ENCODE results near the gene STIM1.

DNA sequence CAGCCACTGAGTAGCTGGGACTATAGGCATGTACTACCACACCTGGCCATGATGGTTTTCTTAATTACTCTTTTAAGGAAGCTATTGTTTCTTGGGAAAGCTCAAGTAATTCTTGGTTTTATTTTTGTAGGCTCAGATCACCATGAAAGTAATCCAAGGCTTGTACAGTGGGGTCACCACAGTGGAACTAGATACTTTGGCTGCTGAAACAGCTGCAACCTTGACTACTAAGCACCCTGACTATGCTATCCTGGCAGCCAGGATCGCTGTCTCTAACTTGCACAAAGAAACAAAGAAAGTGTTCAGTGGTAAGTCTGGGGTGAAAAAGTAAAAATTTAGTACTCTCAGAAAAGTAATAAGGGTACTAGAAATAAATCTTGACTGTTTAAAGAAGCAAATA, 250.5 kb downstream of the STIM1 start:
- TF ChIP-seq, protein P1, sequence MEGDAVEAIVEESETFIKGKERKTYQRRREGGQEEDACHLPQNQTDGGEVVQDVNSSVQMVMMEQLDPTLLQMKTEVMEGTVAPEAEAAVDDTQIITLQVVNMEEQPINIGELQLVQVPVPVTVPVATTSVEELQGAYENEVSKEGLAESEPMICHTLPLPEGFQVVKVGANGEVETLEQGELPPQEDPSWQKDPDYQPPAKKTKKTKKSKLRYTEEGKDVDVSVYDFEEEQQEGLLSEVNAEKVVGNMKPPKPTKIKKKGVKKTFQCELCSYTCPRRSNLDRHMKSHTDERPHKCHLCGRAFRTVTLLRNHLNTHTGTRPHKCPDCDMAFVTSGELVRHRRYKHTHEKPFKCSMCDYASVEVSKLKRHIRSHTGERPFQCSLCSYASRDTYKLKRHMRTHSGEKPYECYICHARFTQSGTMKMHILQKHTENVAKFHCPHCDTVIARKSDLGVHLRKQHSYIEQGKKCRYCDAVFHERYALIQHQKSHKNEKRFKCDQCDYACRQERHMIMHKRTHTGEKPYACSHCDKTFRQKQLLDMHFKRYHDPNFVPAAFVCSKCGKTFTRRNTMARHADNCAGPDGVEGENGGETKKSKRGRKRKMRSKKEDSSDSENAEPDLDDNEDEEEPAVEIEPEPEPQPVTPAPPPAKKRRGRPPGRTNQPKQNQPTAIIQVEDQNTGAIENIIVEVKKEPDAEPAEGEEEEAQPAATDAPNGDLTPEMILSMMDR (IDR thresholded peaks at IDR 0.05; ENCODE audit: low read length): no peak
- no peak for TF ChIP-seq EZH2 (IDR thresholded peaks at IDR 0.05; ENCODE audit: borderline replicate concordance, low read length)

All from OCI-LY1 (cell line).